K562 (cell line): ENCODE results near the gene CUX1. TPM values are rescaled to one million over a fixed set of nuclear protein-coding genes. Genes with fewer than 3 reads are reported as not detected.

Source experiments
- FOXP1 ChIP-seq: sonication (generic); formaldehyde crosslinking; IDR thresholded peaks from 2 replicates; pipeline ENCODE4 v1.8.0; 2022; ENCODE audit warnings: mild to moderate bottlenecking, missing genetic modification reagents
- GABPB1 ChIP-seq: sonication (generic); formaldehyde crosslinking; IDR thresholded peaks from 2 replicates; pipeline ENCODE4 v1.8.0; 2022; ENCODE audit warnings: mild to moderate bottlenecking, missing genetic modification reagents
- GATA2 ChIP-seq: sonication (generic); formaldehyde crosslinking; IDR thresholded peaks from 2 replicates; pipeline ENCODE4 v1.4.0; 2020; ENCODE audit warnings: mild to moderate bottlenecking, missing genetic modification reagents
- HDAC8 ChIP-seq: fragments of 450-650 bp; IDR thresholded peaks from 2 replicates; pipeline ENCODE4 v1.6.1; 2016; ENCODE audit warnings: mild to moderate bottlenecking, missing genetic modification characterization, moderate library complexity, missing compliant biosample characterization
- MCM7 ChIP-seq, 2 experiments: fragments of 450-650 bp; IDR thresholded peaks; 2 replicates each; pipeline ENCODE4 v1.6.1; 2016 to 2018
- NELFE ChIP-seq: IDR thresholded peaks from 2 replicates; pipeline ENCODE4 v1.6.1; 2011; ENCODE audit warnings: mild to moderate bottlenecking; ENCODE audit not compliant: insufficient read depth, insufficient read length
- RCOR1 ChIP-seq, 2 experiments: IDR thresholded peaks; 2 replicates each; pipeline ENCODE4 v1.6.1; 2012; ENCODE audit warnings: low read depth in 2 of 2, low read length in 2 of 2, borderline replicate concordance in 1 of 2, improper control_type of control experiment in 1 of 2
- RUNX1 ChIP-seq: sonication (generic); IDR thresholded peaks from 2 replicates; pipeline ENCODE4 v1.6.1; 2016; ENCODE audit warnings: antibody characterized with exemption, low read depth
- SAFB ChIP-seq: fragments of 200-400 bp; formaldehyde crosslinking; IDR thresholded peaks from 2 replicates; pipeline ENCODE4 v1.6.1; 2017; ENCODE audit warnings: low read depth, low read length, borderline replicate concordance
- TBP ChIP-seq: optimal IDR thresholded peaks from 2 replicates; pipeline ENCODE3; 2011; ENCODE audit warnings: low read depth, low read length, improper control_type of control experiment
- ZC3H4 ChIP-seq: sonication (generic); formaldehyde crosslinking; IDR thresholded peaks from 2 replicates; pipeline ENCODE4 v1.9.0; 2021; ENCODE audit warnings: missing genetic modification reagents, borderline replicate concordance
- ZNF140 ChIP-seq: fragments of 250-450 bp; sonication (Bioruptor Pico); IDR thresholded peaks from 2 replicates; pipeline ENCODE4 v1.8.0; 2021; ENCODE audit warnings: moderate library complexity, mild to moderate bottlenecking, inconsistent platforms
- ZNF175 ChIP-seq: fragments of 200-800 bp; sonication (Bioruptor generic); IDR thresholded peaks from 2 replicates; pipeline ENCODE4 v1.6.1; 2016; ENCODE audit warnings: low read depth, mild to moderate bottlenecking, missing genetic modification characterization, missing compliant biosample characterization
- ZNF589 ChIP-seq: fragments of 200-800 bp; sonication (Bioruptor generic); IDR thresholded peaks from 2 replicates; pipeline ENCODE4 v1.6.1; 2016; ENCODE audit warnings: low read depth, missing genetic modification characterization, missing compliant biosample characterization
- ZNF780A ChIP-seq: fragments of 250-450 bp; sonication (Bioruptor Pico); IDR thresholded peaks from 2 replicates; pipeline ENCODE4 v1.5.0; 2021; ENCODE audit warnings: mild to moderate bottlenecking
- polyA plus RNA-seq, 8 experiments: library from polyadenylated mRNA; depleted of rRNA in 4 of 8; stranded (reverse) in 5 of 8; unstranded in 3 of 8; fragments of >200 nt; fragmentation: Nextera tagmentation in 2 of 8; fragmentation: Illumina TruSeq in 1 of 8; extraction: Ambion mirVana in 2 of 8; extraction: Trizol in 1 of 8; gene quantifications; 2 replicates each; pipeline versions ENCODE4 v1.2.1 to v1.2.3, GENCODE V29; 2011 to 2014; ENCODE audit warnings: inconsistent platforms in 1 of 8, missing spikeins in 1 of 8
- total RNA-seq, 7 experiments: library from RNA; depleted of rRNA in 6 of 7; stranded (reverse); fragments of >200 nt in 6 of 7; fragmentation: Illumina TruSeq in 2 of 7; extraction: Trizol in 2 of 7; gene quantifications; 2 replicates each; pipeline versions ENCODE4 v1.2.1 to v1.2.3, GENCODE V29; 2011 to 2021; ENCODE audit warnings: low replicate concordance in 1 of 7
- TF ChIP-seq, protein P1 (sequence below): fragments of 250-450 bp; sonication (Bioruptor Pico); IDR thresholded peaks from 2 replicates; pipeline ENCODE4 v1.8.0; 2021; ENCODE audit warnings: borderline replicate concordance, mild to moderate bottlenecking, moderate library complexity; ENCODE audit not compliant: poor library complexity, severe bottlenecking
- TF ChIP-seq, protein P2 (sequence below): fragments of 250-450 bp; sonication (Bioruptor Pico); IDR thresholded peaks from 2 replicates; pipeline ENCODE4 v1.5.0; 2021; ENCODE audit warnings: mild to moderate bottlenecking, moderate library complexity
- TF ChIP-seq, protein P3 (sequence below): fragments of 450-650 bp; IDR thresholded peaks from 2 replicates; pipeline ENCODE4 v1.6.1; 2018; ENCODE audit not compliant: partially characterized antibody
- TF ChIP-seq, protein P4 (sequence below): fragments of 250-450 bp; sonication (Bioruptor Pico); IDR thresholded peaks from 2 replicates; pipeline ENCODE4 v1.6.1; 2021; ENCODE audit warnings: mild to moderate bottlenecking

Gene CUX1
- total and polyA plus RNA-seq, 9 of the 15 experiments (the other 6 are each of a cell fraction or from before 2014, with no cell fraction given), result 3.6 to 55.3 (median 25.2) TPM

DNA sequence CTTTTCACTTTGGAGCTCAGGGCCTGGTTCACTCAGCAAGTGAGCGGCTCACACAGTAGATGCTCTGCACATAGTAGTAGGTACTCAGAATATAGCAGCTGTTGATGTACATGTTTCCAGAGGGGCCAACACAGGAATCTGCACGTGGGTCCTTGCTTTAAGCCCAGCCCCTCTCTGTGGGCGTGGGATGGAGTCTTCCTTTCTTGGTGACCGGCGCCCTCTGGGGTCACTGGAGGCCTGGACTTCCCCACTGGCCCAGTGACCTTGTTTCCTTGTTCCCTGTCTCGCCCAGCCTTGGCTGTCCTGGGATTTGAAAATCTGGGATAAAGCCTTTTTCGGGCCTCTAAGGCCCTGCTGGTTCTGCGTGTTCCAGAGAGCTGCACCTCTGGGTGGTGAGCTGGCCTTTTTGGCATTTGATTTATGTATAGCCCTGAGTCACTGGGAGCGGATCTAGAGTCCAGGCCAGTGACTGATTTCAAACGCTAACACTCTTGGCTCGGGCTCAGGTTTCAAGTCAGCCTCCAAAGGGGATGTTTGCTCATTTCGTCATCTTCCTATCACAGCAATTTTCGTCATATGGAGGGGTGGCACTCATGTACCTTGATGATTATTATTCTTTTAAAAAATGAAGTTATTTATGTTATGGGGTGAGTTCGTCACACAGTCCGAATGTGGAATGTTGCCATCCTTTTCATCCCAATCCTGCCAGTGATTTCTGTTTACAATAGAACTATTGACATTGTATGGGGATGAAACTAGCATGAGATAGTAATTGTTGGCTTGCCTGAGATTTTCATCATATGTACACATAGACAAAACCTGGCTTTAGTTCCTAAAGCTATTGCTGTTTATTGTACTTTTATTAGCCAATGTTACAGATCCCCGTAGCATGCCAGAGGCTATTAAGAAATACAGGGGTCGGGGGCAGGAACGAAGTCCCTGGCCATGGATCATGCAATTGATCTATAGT lies 65.5 kb downstream of the CUX1 start (continued):
- TF ChIP-seq, protein P1, sequence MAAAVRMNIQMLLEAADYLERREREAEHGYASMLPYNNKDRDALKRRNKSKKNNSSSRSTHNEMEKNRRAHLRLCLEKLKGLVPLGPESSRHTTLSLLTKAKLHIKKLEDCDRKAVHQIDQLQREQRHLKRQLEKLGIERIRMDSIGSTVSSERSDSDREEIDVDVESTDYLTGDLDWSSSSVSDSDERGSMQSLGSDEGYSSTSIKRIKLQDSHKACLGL (CRISPR knock-in tag), result no peak
- TF ChIP-seq ZNF589 (CRISPR knock-in tag), result peak; percentile 80; the same call in 1 of the 2 replicates
- TF ChIP-seq, protein P2, sequence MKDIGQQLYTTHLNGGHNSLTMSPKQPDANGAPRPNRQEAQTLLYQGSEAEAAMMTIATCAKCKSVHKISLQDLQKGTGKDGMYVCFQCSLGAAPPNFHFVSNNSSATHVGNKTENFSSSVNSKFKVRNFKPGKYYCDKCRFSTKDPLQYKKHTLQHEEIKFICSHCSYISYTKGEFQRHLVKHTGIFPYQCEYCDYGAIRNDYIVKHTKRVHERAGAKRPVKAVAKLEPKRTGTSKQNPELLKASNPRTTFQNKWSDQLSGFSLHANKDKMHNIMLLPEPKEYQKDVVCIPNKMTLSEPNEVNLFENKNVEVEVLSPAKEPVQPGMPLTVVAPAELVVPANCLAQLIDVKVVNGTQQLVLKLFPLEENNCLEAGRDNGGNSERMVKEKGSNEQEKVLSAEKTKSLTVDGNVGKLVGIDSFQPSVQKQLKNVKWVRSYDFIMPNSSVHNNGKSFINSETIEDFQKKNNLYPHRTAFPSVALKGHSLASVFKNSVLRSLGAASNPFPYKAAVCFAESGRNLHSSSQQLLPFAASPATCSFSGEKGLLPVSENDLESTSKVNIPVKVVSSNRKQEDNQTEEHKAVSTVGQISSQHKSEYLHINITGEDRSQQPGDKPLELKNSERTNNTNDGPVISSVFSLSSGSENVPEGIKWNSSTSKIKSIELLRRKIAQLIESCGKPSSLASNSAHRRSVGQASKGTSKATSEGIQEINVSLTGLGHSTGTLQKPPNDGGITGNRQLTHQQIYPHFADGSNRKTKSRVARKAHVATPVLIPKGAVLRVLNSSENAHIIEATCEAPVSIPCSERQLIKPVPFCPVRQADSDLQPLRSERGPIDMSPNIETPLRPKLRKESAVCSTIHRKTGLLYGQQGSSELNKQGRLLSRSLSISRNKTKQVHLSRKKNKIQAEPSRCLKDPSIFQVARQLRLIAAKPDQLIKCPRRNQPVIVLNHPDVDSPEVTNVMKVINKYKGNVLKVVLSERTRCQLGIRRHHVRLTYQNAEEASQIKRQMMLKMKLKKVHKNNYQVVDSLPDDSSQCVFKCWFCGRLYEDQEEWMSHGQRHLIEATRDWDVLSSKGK (CRISPR knock-in tag), result no peak
- TF ChIP-seq, protein P3, sequence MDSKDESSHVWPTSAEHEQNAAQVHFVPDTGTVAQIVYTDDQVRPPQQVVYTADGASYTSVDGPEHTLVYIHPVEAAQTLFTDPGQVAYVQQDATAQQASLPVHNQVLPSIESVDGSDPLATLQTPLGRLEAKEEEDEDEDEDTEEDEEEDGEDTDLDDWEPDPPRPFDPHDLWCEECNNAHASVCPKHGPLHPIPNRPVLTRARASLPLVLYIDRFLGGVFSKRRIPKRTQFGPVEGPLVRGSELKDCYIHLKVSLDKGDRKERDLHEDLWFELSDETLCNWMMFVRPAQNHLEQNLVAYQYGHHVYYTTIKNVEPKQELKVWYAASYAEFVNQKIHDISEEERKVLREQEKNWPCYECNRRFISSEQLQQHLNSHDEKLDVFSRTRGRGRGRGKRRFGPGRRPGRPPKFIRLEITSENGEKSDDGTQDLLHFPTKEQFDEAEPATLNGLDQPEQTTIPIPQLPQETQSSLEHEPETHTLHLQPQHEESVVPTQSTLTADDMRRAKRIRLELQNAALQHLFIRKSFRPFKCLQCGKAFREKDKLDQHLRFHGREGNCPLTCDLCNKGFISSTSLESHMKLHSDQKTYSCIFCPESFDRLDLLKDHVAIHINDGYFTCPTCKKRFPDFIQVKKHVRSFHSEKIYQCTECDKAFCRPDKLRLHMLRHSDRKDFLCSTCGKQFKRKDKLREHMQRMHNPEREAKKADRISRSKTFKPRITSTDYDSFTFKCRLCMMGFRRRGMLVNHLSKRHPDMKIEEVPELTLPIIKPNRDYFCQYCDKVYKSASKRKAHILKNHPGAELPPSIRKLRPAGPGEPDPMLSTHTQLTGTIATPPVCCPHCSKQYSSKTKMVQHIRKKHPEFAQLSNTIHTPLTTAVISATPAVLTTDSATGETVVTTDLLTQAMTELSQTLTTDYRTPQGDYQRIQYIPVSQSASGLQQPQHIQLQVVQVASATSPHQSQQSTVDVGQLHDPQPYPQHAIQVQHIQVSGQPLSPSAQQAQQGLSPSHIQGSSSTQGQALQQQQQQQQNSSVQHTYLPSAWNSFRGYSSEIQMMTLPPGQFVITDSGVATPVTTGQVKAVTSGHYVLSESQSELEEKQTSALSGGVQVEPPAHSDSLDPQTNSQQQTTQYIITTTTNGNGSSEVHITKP, result peak; percentile 69
- TF ChIP-seq ZNF780A, result no peak
- TF ChIP-seq RCOR1 (IDR thresholded peaks at IDR 0.05; ENCODE audit: borderline replicate concordance in 1 of 2, low read depth in 2 of 2, low read length in 2 of 2), result peak; percentile 48 to 93; a peak in 3 of 4 replicates
- 0 out of 2 replicates have a peak, but pooled peaks have one; percentile 13 for TF ChIP-seq GABPB1 (CRISPR knock-in tag)
- TF ChIP-seq FOXP1 (CRISPR knock-in tag), result no peak
- TF ChIP-seq, protein P4, sequence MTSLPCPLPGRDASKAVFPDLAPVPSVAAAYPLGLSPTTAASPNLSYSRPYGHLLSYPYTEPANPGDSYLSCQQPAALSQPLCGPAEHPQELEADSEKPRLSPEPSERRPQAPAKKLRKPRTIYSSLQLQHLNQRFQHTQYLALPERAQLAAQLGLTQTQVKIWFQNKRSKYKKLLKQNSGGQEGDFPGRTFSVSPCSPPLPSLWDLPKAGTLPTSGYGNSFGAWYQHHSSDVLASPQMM, result no peak
- TF ChIP-seq ZNF140 (CRISPR knock-in tag), result no peak
- peak; percentile 79 for TF ChIP-seq HDAC8 (tag)
- TF ChIP-seq RUNX1, result no peak
- TF ChIP-seq SAFB, result no peak
- peak; percentile 48 for TF ChIP-seq TBP
- TF ChIP-seq MCM7 (IDR thresholded peaks at IDR 0.05), result no peak
- TF ChIP-seq NELFE, result no peak
- no peak for TF ChIP-seq GATA2 (CRISPR knock-in tag)
- TF ChIP-seq ZNF175 (CRISPR knock-in tag), result peak; percentile 89
- no peak for TF ChIP-seq ZC3H4 (CRISPR knock-in tag)
